Right cardiac atrium (tissue), 5 donors: ENCODE results near the gene ELMOD2. TPM values are rescaled to one million over a fixed set of nuclear protein-coding genes. Genes with fewer than 3 reads are reported as not detected.

ENCODE experiments used
- ATAC-seq, 2 donors: fragments of 200-7000 bp; cut with Tn5 transposase; one replicate each; pipeline versions ENCODE4 v1.8.0 to v1.9.1; 2020; ENCODE audit warnings: moderate library complexity in 2 of 2, mild to moderate bottlenecking in 1 of 2
- DNase-seq, 3 donors: peaks; one replicate each; pipeline ENCODE4 v3.0.0-alpha.2; 2020
- H3K27ac ChIP-seq: one replicate; pipeline ENCODE4 v1.5.1; 2013; ENCODE audit warnings: mild to moderate bottlenecking, low read length, control low read depth, moderate library complexity
- H3K27me3 ChIP-seq: one replicate; pipeline ENCODE4 v1.6.1; 2013; ENCODE audit not compliant: control insufficient read depth, insufficient read depth
- H3K4me1 ChIP-seq: one replicate; pipeline ENCODE4 v1.6.1; 2013; ENCODE audit warnings: low read length; ENCODE audit not compliant: control insufficient read depth, insufficient read depth
- H3K4me3 ChIP-seq: one replicate; pipeline ENCODE4 v1.5.1; 2013; ENCODE audit warnings: low read length, control low read depth
- H3K9me3 ChIP-seq: one replicate; pipeline ENCODE4 v1.6.1; 2013; ENCODE audit warnings: low read length; ENCODE audit not compliant: control insufficient read depth
- WGBS: extraction: QIAGEN DNeasy Blood & Tissue Kit; methylation state at CpG from one replicate; pipeline ENCODE4 v1.1.7; 2013; 5-methylcytosine and 5-hydroxymethylcytosine counted together
- intact Hi-C, 4 donors: fragments of 100-400 bp; cut with DNase I; formaldehyde crosslinking; loops; one replicate each; pipeline versions ENCODE4 v1.11.0 to v1.14.0; 2022 to 2023
- polyA plus RNA-seq: library from polyadenylated mRNA; stranded (reverse); fragments of 200-250 nt; gene quantifications from one replicate; pipeline ENCODE4 v1.2.3, GENCODE V29; 2013
- total RNA-seq, 4 donors: library from RNA; stranded (reverse); fragmentation: NEBNext Ultra II Directional; extraction: Animal tissue kit (Norgen Biotek cat#: 25700); gene quantifications; one replicate each; pipeline ENCODE4 v1.2.1, GENCODE V29; 2021
- donor health status: healthy with polysubstance abuse.
- donor health status: DM: no; HTN: yes; CAD: no.
- donor health status: DM: no; HTN: no; CAD: no.
- donor health status: DM: no; HTN: yes; CAD: no; lungs with severe emphysema.
- donor health status: DM: yes; HTN: yes; CAD: no.

Gene ELMOD2
- total and polyA plus RNA-seq, 5 donors = 9.2 to 24.4 (median 21.0) TPM

DNA sequence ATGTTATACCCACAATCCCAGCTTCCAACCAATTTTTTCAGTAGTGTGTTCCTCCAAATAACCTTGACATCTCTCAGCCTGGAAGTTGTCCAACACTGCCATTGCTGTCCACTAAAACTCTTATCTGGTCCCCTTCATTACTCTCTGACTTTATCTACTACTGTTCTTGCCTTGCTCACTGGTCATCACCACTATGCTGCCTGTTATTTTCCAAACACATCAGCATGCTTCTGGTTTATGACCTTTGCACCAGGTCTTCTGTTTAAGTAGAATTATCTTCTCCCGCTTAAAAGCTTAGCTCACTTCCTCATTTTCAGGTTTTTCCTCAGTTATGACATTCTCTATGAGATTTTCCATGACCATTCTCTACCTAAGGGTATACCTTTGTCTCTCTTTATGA, 5.5 kb downstream of the ELMOD2 start:
- 46% methylated on average over 1 of the region's 1 CpG for WGBS
- intact Hi-C loops = loop anchor here in 1 of 4 donors (5.0 to 10.0 kb wide), 2 partner anchors 157 to 325 kb away; partner anchors contain the start of gene SCOC
- no peaks in the 10 kb centered on the region for H3K27me3 ChIP-seq
- no peak overlapping the region for H3K4me3 ChIP-seq
- H3K4me1 ChIP-seq = no peaks in the 10 kb centered on the region
- H3K27ac ChIP-seq = no peak overlapping the region
- ATAC-seq (peak; percentile 73 to 84), DNase-seq (no peak)
- H3K9me3 ChIP-seq = no peaks in the 10 kb centered on the region

DNA sequence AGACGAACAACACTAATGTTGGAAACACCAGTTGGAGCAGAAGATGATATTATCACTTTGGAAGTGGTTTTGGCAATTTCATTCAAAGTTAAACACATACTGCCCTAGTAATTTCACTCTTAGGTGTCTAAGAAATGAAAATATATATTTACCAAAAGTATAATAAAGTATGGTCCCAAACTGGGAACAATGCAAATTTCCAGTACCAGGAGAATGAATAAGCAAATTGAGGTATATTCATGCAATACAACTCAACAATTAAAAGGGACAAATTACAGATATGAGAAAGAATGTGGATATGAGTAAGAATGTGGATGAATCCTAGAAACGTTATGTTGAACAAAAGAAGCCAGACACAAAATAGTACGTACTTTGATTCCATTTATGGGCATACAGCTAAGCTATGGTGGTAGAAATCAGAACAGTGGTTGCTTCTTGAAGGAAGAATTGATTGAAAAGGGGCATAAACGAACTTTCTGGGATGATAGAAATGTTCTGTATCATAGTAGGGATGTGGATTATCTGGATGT, 10.0 kb downstream of the ELMOD2 start:
- no peak overlapping the region for H3K27ac ChIP-seq
- ATAC-seq (no peak), DNase-seq (no peak)
- no peaks in the 10 kb centered on the region for H3K27me3 ChIP-seq
- intact Hi-C loops = no loop called here
- no peaks in the 10 kb centered on the region for H3K4me1 ChIP-seq
- H3K9me3 ChIP-seq = no peaks in the 10 kb centered on the region
- H3K4me3 ChIP-seq = no peak overlapping the region
- WGBS = 87% methylated on average over 4 of the region's 4 CpGs

DNA sequence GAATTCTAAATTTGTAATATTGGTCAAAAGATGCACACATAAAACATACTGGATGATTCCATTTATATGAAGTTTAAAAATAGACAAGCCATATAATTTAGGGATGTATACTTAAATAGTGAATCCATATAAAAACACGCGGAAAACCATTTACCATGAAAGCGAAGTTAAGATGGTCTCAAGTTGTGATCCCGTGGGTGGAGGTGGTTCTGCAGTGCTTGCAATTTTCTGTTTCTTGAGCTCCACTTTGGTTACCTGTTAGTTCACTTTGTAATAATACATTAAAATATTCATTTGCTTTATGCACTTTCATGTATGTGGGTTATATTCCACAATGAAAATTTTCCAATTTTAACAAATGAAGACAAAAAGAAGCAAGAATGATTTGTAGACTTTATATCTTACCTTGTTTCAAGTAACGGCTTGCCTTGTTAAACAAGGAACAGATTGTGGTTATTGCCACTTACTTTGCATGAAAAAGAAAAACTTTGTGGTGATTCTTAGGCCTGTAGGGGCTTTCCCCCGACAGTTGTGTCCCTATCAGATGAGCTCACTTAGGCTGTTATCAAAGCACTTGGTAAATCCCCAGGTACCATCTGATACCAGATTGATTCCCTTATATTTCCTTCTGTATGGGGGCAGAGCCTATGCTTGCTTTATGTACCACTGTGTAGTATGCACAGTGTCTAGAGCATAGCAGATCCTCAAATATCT, 32.6 kb downstream of the ELMOD2 start:
- Histone ChIP-seq H3K4me3 (no peak overlapping the region), H3K4me1 (no peaks in the 10 kb centered on the region), H3K9me3 (no peaks in the 10 kb centered on the region), H3K27ac (no peak overlapping the region), H3K27me3 (no peaks in the 10 kb centered on the region)
- intact Hi-C loops = no loop called here
- ATAC-seq (no peak), DNase-seq (no peak)
- WGBS = 91% methylated on average over 6 of the region's 6 CpGs

DNA sequence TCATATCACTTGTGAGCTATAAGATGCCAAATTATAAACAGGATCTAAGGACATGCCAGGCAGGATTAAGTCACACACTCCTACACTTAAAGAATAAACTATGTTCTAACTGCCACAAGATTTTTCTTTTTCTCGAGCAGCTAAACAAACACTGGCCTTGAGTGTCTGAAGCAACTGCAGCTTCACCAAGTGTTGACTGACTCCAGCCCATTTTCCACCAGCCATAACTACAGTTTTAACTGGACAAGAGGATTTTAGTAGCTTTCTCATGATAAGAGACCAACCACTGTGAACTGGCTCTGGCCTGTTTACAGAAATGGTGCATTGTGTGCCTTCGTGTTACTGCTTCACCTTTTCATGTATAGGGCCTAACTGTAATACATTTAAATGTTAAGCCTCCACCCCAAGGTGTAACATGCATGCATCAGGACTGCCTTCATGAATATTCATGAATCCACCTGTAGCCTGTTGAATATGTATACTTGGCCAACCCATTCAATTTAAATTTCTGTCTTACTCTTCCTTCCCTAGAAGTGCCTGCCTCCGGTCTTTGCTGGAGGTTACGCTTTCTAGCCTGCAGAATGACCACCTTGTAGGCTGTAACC, 34.0 kb downstream of the ELMOD2 start:
- Histone ChIP-seq H3K27me3 (no peaks in the 10 kb centered on the region), H3K9me3 (no peaks in the 10 kb centered on the region), H3K4me1 (no peaks in the 10 kb centered on the region), H3K27ac (no peak overlapping the region), H3K4me3 (no peak overlapping the region)
- 90% methylated on average over 4 of the region's 4 CpGs for WGBS
- DNase-seq (no peak), ATAC-seq (no peak)
- intact Hi-C loops = no loop called here

DNA sequence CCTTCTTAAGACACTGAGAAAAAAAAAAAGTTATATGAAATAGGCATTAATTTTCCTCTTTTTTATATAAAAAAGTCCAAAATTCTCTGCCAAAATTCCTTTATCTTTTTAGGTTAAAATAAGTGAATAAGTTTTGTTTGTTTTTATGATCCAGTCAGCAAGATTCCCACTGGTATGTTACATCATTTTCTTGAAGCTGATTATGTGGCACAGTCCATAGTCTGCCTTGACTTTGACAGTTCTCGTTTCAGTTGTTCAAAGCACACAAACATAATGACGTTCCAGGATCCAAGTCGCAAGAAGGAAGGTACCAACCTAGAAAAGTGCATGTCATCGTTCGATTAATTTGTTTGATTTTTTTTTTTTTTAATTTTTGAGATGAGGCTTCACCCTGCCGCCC, 35.7 kb downstream of the ELMOD2 start:
- no peaks in the 10 kb centered on the region for H3K9me3 ChIP-seq
- WGBS = 85% methylated on average over 6 of the region's 6 CpGs

DNA sequence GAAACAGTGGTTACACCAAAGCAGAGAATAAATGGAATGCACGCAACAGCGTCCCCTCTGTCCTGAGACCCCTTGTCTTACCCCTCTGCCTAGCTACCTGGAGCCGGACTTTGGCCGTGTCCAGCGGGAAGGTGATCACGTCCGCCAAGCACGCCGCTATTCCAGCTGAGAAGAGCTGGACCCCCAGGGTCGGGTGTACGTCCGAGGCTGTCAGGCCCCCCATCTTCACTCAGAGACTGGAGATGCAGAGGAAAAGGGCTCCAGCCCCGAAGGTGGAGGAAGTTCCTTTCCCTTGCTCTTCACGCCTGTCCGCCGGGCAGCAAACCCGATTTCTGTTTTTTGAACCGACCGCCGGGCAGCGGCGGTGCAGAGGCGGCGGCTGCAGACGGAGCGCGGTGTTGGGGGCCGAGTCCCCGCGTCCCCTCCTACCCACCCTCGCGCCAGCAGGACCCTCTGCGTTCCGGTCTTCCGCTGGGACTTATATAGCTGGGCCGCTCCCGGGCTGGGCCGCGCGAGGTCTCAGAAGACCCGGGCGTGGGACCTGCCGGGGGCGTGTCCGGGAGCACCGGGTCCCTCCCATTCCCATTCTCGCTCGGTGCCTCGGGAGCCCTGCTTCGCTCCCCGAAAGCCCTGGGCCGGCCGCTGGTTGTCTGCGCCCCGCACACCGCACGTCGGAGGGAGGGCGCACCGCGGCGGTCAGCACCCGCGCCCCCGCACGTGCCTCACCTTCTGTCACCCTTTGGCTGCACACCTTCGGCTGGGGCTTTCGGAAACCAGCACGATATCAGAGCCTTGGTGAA, 44.7 kb downstream of the ELMOD2 start, which contains the start of gene UCP1:
UCP1 (minus strand) TSS at position 455 of the 800 bp plus-strand sequence; CDS start at position 223, 232 bp downstream.
- H3K4me1 ChIP-seq = peaks cover 6% of the 10 kb centered on the region
- intact Hi-C loops = no loop called here
- WGBS = 2% methylated on average over 69 of the region's 69 CpGs
- no peaks in the 10 kb centered on the region for H3K27me3 ChIP-seq
- peak within 1 kb of the TSS; percentile 54 for H3K4me3 ChIP-seq
- DNase-seq (peak; percentile 38 to 69 (median 61)), ATAC-seq (peak; percentile 83 to 87)
- peaks cover 2% of the 10 kb centered on the region for H3K9me3 ChIP-seq
- H3K27ac ChIP-seq = no peak within 1 kb of the TSS

More for the DNA sequence above, 35.7 kb downstream of the ELMOD2 start:
- H3K4me3 ChIP-seq = no peak overlapping the region
- no peaks in the 10 kb centered on the region for H3K4me1 ChIP-seq
- ATAC-seq (no peak), DNase-seq (no peak)
- intact Hi-C loops = no loop called here
- H3K27me3 ChIP-seq = no peaks in the 10 kb centered on the region
- no peak overlapping the region for H3K27ac ChIP-seq

DNA sequence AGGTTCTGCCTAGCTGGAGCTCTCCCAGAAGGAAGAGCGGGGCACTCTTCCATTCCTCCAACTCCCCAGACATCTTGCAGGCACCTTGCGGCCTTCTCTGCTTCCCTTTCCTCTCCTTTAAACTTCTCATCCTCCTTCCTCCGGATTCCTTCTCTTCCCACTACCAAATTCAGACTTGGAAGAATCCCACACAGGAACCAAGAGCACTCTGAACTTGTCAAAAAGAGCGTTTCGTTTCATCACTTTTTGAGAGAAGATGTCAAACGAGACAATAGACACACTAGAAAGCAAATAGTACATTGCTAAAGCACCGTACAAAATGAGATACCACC, 45.3 kb downstream of the ELMOD2 start:
- H3K4me3 ChIP-seq = peak overlapping the region; percentile 54
- ATAC-seq (no peak), DNase-seq (no peak)
- H3K27ac ChIP-seq = no peak overlapping the region
- 49% methylated on average over 7 of the region's 7 CpGs for WGBS
- peaks cover 2% of the 10 kb centered on the region for H3K9me3 ChIP-seq
- intact Hi-C loops = no loop called here
- peaks cover 6% of the 10 kb centered on the region for H3K4me1 ChIP-seq
- H3K27me3 ChIP-seq = no peaks in the 10 kb centered on the region

DNA sequence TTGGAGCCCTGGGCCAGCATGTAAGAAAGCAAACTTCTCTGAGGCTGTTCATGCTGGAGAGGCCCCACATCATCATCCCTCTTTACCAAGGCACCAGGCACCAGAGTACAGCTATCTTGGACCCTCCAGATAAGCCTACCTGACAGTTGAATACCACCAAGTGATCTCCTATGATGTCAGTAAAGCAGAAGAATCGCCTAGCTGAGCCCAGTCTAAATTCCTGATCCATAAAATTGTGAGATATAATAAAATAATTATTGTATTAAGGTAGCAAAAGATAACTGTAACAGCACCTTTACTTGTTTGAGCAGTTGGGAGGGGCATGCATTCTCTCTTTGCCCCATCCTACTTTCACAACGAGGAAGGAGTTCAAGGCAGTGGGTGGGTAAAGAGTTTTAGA, 47.7 kb downstream of the ELMOD2 start:
- ATAC-seq = no peak
- H3K9me3 ChIP-seq = peaks cover 2% of the 10 kb centered on the region
- no peak overlapping the region for H3K4me3 ChIP-seq
- no peak for DNase-seq
- intact Hi-C loops = no loop called here
- H3K4me1 ChIP-seq = peaks cover 6% of the 10 kb centered on the region
- no peak overlapping the region for H3K27ac ChIP-seq
- 92% methylated on average over 2 of the region's 2 CpGs for WGBS
- no peaks in the 10 kb centered on the region for H3K27me3 ChIP-seq

DNA sequence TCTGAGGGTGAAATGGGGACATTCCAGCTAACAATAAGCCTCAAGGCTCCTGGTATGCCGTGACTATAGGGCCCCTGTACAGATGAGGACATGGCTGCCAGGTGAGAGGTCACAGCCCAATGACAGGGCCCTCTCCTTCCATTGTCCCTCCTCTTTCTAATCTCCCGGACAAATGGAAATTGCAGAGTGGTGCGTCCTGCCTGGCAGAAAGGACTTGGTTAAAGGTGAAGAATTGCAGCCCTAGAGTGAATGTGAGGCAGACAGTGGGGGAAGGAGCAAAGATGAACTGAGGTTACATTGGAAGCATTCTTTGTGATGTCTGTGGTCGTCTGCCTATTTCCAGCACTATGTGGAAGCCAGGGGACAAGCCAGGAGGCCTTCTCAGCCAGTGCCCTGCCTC, 51.5 kb downstream of the ELMOD2 start:
- Histone ChIP-seq H3K27ac (no peak overlapping the region), H3K9me3 (peaks cover 2% of the 10 kb centered on the region), H3K27me3 (no peaks in the 10 kb centered on the region), H3K4me3 (no peak overlapping the region), H3K4me1 (no peaks in the 10 kb centered on the region)
- intact Hi-C loops = no loop called here
- DNase-seq (no peak), ATAC-seq (no peak)
- WGBS = 76% methylated on average over 4 of the region's 4 CpGs

DNA sequence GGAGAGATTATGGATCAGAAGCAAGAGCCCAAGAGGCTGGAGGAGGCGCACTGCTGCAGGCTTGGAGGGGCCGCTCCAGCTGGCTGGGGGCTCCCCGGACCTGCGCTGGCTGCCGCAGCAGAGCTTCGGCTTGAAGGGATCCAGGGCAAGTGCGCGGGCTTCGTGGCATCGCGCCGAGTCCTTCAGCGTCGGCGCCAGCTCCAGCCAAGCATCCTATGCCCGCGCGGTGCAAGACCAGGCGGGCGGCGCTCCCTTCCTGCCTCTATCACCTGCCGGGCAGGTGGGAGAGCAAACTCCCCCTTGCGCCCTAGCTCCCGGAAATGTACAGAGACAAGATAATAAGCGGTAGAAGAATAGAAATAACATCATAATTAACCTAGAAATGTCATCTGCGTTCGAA, 55.3 kb downstream of the ELMOD2 start:
- DNase-seq (peak in 1 of 3 donors; percentile 37), ATAC-seq (peak in 1 of 2 donors; percentile 11)
- Histone ChIP-seq H3K27me3 (no peaks in the 10 kb centered on the region), H3K4me3 (no peak overlapping the region), H3K27ac (no peak overlapping the region), H3K4me1 (no peaks in the 10 kb centered on the region), H3K9me3 (no peaks in the 10 kb centered on the region)
- intact Hi-C loops = no loop called here
- WGBS = 11% methylated on average over 27 of the region's 27 CpGs

DNA sequence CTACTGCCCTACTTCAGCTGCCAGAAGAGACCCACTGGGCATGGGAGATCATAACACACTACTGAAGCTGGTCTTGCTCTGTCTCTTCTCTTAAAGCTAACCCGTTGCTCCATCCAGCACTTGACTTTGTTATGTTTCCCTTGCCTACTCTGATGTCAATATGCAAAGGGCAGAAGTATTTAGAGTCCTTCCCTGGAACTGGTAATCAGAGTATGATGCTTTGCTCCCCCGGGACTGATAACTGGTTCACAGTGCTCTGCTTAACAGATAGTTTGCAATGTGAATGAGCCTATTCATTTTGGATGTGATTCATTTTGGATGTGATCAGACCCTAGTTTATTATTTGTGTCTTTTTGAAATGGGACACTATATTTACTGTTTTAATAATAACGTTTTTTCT, 57.1 kb downstream of the ELMOD2 start:
- no peaks in the 10 kb centered on the region for H3K27me3 ChIP-seq
- DNase-seq (no peak), ATAC-seq (no peak)
- H3K27ac ChIP-seq = no peak overlapping the region
- H3K4me3 ChIP-seq = no peak overlapping the region
- no peaks in the 10 kb centered on the region for H3K4me1 ChIP-seq
- 41% methylated on average over 3 of the region's 3 CpGs for WGBS
- no peaks in the 10 kb centered on the region for H3K9me3 ChIP-seq
- intact Hi-C loops = no loop called here
